Hepatocyte (in vitro differentiated cells): ENCODE measurements around the gene XPR1.

Experiments
- CTCF ChIP-seq: fragments of 200-600 bp; sonication (generic); IDR thresholded peaks from 2 replicates; pipeline ENCODE4 v1.5.1; 2016; ENCODE audit warnings: antibody characterized with exemption, mild to moderate bottlenecking; ENCODE audit not compliant: poor library complexity
- EZH2 ChIP-seq: fragments of 200-600 bp; sonication (generic); IDR thresholded peaks from 2 replicates; pipeline ENCODE4 v1.6.1; 2016; ENCODE audit warnings: antibody characterized with exemption, mild to moderate bottlenecking, borderline replicate concordance
- EZH2phosphoT487 ChIP-seq: fragments of 200-600 bp; sonication (generic); IDR thresholded peaks from one replicate; pipeline ENCODE4 v1.6.1; 2018; ENCODE audit warnings: antibody characterized with exemption, mild to moderate bottlenecking, low read depth, moderate library complexity; ENCODE audit not compliant: unreplicated experiment, severe bottlenecking

DNA sequence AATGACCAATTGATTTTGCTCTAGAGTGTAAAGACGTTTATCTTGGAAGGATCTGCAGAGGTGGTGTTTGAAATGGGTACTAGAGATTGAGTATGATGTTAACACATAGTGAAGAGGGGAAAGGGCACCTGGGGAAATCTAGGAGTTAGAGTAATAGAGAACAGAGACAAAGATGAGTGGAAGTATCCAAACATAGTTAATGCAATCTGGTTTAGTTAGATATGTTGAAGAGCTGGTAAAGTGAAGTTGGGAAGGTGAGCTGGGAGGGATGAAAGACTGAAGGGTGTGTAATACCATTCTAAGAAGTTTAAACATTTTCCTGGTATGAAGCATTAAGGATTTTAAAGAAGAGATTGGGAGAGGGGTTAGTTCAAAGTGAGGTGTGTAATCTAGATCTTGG, 11.0 kb downstream of the XPR1 start:
- TF ChIP-seq EZH2 (no peak), CTCF (no peak), EZH2phosphoT487 (no peak)
